PC-9 (cell line): Measurements from ENCODE around the gene TFPI2.

Experiments used
- EZH2 ChIP-seq: fragments of 200-600 bp; sonication (generic); IDR thresholded peaks from 2 replicates; pipeline ENCODE4 v1.8.0; 2017; ENCODE audit warnings: antibody characterized with exemption, low read depth
- TF ChIP-seq, protein P1 (sequence below): fragments of 200-600 bp; sonication (generic); conservative IDR thresholded peaks from 2 replicates; pipeline ENCODE4 v1.6.1; 2017; ENCODE audit warnings: mixed run types, antibody characterized with exemption, mild to moderate bottlenecking, moderate library complexity

DNA sequence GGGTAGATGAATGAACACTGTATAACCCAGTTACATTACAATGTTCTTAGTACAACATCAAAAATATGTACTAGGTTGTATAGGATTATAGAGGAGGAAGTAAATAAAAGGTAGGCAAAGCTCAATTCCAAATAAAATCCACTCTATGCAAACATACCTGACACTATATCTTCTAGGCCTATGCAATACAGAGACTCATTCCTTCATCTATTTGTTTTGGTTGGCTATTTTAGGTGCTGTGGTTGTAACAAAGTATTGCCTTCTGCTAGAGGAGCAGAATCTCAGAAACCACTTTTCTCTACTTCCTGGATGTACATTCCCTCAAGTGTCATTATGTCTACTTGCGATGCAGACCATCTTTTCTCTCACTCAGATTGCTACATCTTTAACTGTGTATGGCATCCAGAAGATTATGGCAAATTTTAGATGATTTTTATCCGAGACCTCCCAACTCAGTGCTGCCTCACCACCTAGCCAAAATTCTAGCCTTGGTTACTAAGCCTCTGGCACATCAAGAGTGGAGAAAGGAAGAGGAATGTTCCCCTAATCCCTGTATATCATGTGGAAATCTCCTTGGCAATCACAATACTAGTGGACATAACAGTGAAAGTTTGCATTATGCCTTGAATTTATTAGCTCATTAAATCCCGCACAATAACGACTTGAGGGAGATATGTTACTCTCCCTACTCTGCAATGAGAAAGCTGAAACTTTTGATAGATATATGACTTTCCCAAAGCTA lies 5.5 kb upstream of the TFPI2 start:
- TF ChIP-seq, protein P1, sequence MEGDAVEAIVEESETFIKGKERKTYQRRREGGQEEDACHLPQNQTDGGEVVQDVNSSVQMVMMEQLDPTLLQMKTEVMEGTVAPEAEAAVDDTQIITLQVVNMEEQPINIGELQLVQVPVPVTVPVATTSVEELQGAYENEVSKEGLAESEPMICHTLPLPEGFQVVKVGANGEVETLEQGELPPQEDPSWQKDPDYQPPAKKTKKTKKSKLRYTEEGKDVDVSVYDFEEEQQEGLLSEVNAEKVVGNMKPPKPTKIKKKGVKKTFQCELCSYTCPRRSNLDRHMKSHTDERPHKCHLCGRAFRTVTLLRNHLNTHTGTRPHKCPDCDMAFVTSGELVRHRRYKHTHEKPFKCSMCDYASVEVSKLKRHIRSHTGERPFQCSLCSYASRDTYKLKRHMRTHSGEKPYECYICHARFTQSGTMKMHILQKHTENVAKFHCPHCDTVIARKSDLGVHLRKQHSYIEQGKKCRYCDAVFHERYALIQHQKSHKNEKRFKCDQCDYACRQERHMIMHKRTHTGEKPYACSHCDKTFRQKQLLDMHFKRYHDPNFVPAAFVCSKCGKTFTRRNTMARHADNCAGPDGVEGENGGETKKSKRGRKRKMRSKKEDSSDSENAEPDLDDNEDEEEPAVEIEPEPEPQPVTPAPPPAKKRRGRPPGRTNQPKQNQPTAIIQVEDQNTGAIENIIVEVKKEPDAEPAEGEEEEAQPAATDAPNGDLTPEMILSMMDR, result no peak
- no peak for TF ChIP-seq EZH2
